Hepatocyte (in vitro differentiated cells): ENCODE measurements around the gene SLC15A2.

Experiments
- CTCF ChIP-seq: fragments of 200-600 bp; sonication (generic); IDR thresholded peaks from 2 replicates; pipeline ENCODE4 v1.5.1; 2016; ENCODE audit warnings: antibody characterized with exemption, mild to moderate bottlenecking; ENCODE audit not compliant: poor library complexity
- EZH2 ChIP-seq: fragments of 200-600 bp; sonication (generic); IDR thresholded peaks from 2 replicates; pipeline ENCODE4 v1.6.1; 2016; ENCODE audit warnings: antibody characterized with exemption, mild to moderate bottlenecking, borderline replicate concordance
- EZH2phosphoT487 ChIP-seq: fragments of 200-600 bp; sonication (generic); IDR thresholded peaks from one replicate; pipeline ENCODE4 v1.6.1; 2018; ENCODE audit warnings: antibody characterized with exemption, mild to moderate bottlenecking, low read depth, moderate library complexity; ENCODE audit not compliant: unreplicated experiment, severe bottlenecking

GRCh38 chr3:121897296-121897695, 3.1 kb downstream of the SLC15A2 start:
- TF ChIP-seq CTCF = no peak
- no peak for TF ChIP-seq EZH2
- no peak for TF ChIP-seq EZH2phosphoT487
